Peyer's patch (tissue), 4 donors: ENCODE data around the gene ARF1.

Experiments
- CTCF ChIP-seq, 6 experiments: fragments of 450-650 bp in 4 of 6; fragments of 200-600 bp in 2 of 6; sonication (generic) in 1 of 6; IDR thresholded peaks; one replicate each; pipeline ENCODE4 v1.5.1; 2017 to 2019; ENCODE audit warnings: antibody characterized with exemption in 6 of 6, mild to moderate bottlenecking in 3 of 6, moderate library complexity in 1 of 6
- POLR2A ChIP-seq, 2 donors: fragments of 450-650 bp; IDR thresholded peaks; one replicate each; pipeline ENCODE4 v1.5.1; 2017; ENCODE audit warnings: antibody characterized with exemption in 2 of 2, mild to moderate bottlenecking in 2 of 2, moderate library complexity in 2 of 2

GRCh38 chr1:228148196-228148861 is 65.8 kb downstream of the ARF1 start:
- TF ChIP-seq CTCF (IDR thresholded peaks at IDR 0.05) (no peak), POLR2A (IDR thresholded peaks at IDR 0.05) (no peak)
